ENCODE measurements around the gene RBM33.

Gene RBM33, protein sequence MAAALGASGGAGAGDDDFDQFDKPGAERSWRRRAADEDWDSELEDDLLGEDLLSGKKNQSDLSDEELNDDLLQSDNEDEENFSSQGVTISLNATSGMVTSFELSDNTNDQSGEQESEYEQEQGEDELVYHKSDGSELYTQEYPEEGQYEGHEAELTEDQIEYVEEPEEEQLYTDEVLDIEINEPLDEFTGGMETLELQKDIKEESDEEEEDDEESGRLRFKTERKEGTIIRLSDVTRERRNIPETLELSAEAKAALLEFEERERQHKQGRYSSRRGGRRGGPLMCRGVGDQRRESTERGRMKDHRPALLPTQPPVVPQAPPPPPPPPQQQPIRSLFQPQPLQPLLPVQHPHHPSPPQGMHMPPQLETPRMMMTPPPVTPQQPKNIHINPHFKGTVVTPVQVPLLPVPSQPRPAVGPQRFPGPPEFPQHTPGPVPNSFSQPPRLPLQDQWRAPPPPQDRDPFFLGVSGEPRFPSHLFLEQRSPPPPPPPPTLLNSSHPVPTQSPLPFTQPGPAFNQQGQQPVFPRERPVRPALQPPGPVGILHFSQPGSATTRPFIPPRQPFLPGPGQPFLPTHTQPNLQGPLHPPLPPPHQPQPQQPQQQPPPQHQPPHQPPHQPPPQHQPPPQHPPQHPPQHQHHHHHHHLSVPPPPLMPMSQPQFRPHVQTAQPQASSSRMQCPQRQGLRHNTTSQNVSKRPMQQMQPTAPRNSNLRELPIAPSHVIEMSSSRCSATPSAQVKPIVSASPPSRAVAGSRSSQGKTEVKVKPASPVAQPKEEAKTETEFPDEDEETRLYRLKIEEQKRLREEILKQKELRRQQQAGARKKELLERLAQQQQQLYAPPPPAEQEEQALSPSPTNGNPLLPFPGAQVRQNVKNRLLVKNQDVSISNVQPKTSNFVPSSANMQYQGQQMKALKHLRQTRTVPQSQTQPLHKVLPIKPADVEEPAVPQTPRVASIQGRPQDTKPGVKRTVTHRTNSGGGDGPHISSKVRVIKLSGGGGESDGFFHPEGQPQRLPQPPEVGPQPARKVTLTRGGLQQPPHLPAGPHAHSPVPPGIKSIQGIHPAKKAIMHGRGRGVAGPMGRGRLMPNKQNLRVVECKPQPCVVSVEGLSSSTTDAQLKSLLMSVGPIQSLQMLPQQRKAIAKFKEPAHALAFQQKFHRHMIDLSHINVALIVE

GRCh38 chr7:155644178-155644970, at the start of gene RBM33:
TSS of gene RBM33 (plus strand) at chr7:155644661. CDS start at chr7:155644877, 216 bp downstream.
- no peaks in the 10 kb centered on the region for H3K4me1 ChIP-seq (ENCODE audit: control insufficient read depth, insufficient read depth, low read length)
- CTCF ChIA-PET = interaction anchor here (0.7 to 1.2 kb wide), 2 partner anchors 264 to 277 kb away, joined by 3 to 7 read pairs; no protein-coding TSS in a partner anchor
- H3K4me3 ChIP-seq (ENCODE audit: low read depth, low read length) = peak within 1 kb of the TSS; percentile 98
- POLR2A ChIA-PET = interaction anchor here (0.6 to 1.1 kb wide), 5 partner anchors 21 to 212 kb away, joined by 3 to 7 read pairs (median 4); no protein-coding TSS in a partner anchor
- H3K36me3 ChIP-seq (ENCODE audit: control insufficient read depth in 2 of 2, insufficient read depth in 1 of 2, low read length in 2 of 2) = peaks cover 5 to 58% of the 10 kb centered on the region in 2 experiments; a peak in 2 of 3 replicates
- H3K27ac ChIP-seq (ENCODE audit: extremely low read depth, low read depth, low read length) = peak within 1 kb of the TSS; percentile 89
- H3K9me3 ChIP-seq (ENCODE audit: control insufficient read depth, insufficient read depth, low read depth, low read length) = no peaks in the 10 kb centered on the region
- TF ChIP-seq ZNF585B (tag by site-specific recombination; IDR thresholded peaks at IDR 0.05) (no peak), KLF8 (tag by site-specific recombination; IDR thresholded peaks at IDR 0.05) (peak; percentile 50), ZBTB8A (tag by site-specific recombination; IDR thresholded peaks at IDR 0.05) (peak; percentile 93), SCRT2 (tag by site-specific recombination; IDR thresholded peaks at IDR 0.05) (peak; percentile 29), ZSCAN5A (tag by site-specific recombination; IDR thresholded peaks at IDR 0.05) (0 out of 2 replicates have a peak, but pooled peaks have one; percentile 54), GLI2 (tag by site-specific recombination; IDR thresholded peaks at IDR 0.05; ENCODE audit: borderline replicate concordance, low read depth) (no peak), ZSCAN30 (tag by site-specific recombination; IDR thresholded peaks at IDR 0.05) (0 out of 2 replicates have a peak, but pooled peaks have one; percentile 33), ZNF426 (tag by site-specific recombination; IDR thresholded peaks at IDR 0.05) (no peak), ZNF501 (tag by site-specific recombination; IDR thresholded peaks at IDR 0.05) (peak; percentile 49; the same call in 1 of the 2 replicates), PBX3 (CRISPR knock-in tag; IDR thresholded peaks at IDR 0.05) (peak; percentile 23), ZBTB17 (tag by site-specific recombination; IDR thresholded peaks at IDR 0.05) (0 out of 2 replicates have a peak, but pooled peaks have one; percentile 8), ZNF629 (tag by site-specific recombination; IDR thresholded peaks at IDR 0.05) (0 out of 2 replicates have a peak, but pooled peaks have one; percentile 7), KLF1 (tag by site-specific recombination; IDR thresholded peaks at IDR 0.05) (peak; percentile 47), ZXDB (tag by site-specific recombination; IDR thresholded peaks at IDR 0.05) (peak; percentile 58; the same call in 1 of the 2 replicates), ZNF549 (tag by site-specific recombination; IDR thresholded peaks at IDR 0.05) (0 out of 2 replicates have a peak, but pooled peaks have one; percentile 28), ZNF792 (tag by site-specific recombination; IDR thresholded peaks at IDR 0.05) (no peak), ZNF37A (tag by site-specific recombination; IDR thresholded peaks at IDR 0.05) (no peak), ZNF76 (tag by site-specific recombination; IDR thresholded peaks at IDR 0.05; ENCODE audit: borderline replicate concordance, low read depth) (peak; percentile 85; the same call in 1 of the 2 replicates), OVOL3 (tag by site-specific recombination; IDR thresholded peaks at IDR 0.05) (peak; percentile 83), ZIC2 (tag by site-specific recombination; IDR thresholded peaks at IDR 0.05) (peak; percentile 17; the same call in 1 of the 2 replicates), SP2 (tag by site-specific recombination; IDR thresholded peaks at IDR 0.05) (peak; percentile 54), ZSCAN23 (tag by site-specific recombination; IDR thresholded peaks at IDR 0.05) (no peak), ZSCAN4 (tag by site-specific recombination; IDR thresholded peaks at IDR 0.05) (no peak), ZNF621 (tag by site-specific recombination; IDR thresholded peaks at IDR 0.05) (no peak), ZNF146 (tag by site-specific recombination; IDR thresholded peaks at IDR 0.05) (0 out of 2 replicates have a peak, but pooled peaks have one; percentile 15), ZNF335 (tag by site-specific recombination; conservative IDR thresholded peaks at IDR 0.05) (peak; percentile 75), ZNF169 (tag by site-specific recombination; IDR thresholded peaks at IDR 0.05) (no peak)
- TF ChIP-seq, protein P1, sequence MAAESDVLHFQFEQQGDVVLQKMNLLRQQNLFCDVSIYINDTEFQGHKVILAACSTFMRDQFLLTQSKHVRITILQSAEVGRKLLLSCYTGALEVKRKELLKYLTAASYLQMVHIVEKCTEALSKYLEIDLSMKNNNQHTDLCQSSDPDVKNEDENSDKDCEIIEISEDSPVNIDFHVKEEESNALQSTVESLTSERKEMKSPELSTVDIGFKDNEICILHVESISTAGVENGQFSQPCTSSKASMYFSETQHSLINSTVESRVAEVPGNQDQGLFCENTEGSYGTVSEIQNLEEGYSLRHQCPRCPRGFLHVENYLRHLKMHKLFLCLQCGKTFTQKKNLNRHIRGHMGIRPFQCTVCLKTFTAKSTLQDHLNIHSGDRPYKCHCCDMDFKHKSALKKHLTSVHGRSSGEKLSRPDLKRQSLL (tag by site-specific recombination; IDR thresholded peaks at IDR 0.05) = peak; percentile 28; the same call in 1 of the 2 replicates
